HG02884 (cell line): ENCODE measurements around the gene SSTR3.

Experiments used
- ATAC-seq: cut with Tn5 transposase; IDR thresholded peaks from one replicate; pipeline ENCODE4 v1.9.1; 2021; ENCODE audit warnings: mild to moderate bottlenecking, moderate library complexity; ENCODE audit not compliant: unreplicated experiment

The SSTR3 gene

DNA sequence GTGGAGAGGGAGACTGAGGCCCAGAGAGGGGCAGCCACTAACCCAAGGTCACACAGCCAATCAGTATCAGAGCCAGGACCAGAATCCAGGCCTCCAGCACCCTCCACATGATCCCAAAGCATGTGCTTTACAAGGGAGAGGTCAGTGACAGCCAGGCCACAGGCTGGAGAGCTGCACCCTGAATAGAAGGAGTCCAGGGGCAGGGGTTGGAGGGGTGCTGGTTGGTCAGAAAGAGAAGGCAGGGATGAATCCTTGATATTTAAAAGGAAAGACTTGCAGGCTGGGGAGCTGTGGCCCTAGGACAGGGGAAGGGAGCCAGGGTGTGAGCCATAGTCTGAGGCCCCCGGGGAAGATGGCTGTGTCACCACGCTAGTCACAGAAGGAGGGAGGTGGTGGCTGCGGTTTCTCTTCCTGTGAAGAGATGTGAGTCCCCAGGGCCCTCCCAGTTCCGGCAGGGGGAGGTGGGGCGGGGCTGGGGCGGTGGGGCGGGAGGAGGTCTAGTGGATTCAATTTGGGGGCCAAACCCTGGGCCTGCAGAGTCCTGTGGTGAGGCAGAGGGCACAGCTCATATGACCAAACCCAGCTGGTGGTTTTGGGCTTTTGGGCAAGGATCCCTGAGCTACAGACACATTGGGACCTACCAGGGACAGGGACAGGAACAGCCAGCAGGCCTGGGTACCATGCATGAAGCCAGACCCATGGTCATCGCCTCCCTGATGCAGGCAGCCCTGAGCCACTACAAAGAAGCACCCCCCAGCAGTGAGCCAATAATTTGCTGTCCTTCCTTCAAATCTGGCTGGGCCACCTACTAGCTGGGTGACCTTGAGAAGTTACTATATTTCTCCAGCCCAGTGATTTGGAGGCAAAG, 17.8 kb upstream of the SSTR3 start:
- ATAC-seq = no peak

DNA sequence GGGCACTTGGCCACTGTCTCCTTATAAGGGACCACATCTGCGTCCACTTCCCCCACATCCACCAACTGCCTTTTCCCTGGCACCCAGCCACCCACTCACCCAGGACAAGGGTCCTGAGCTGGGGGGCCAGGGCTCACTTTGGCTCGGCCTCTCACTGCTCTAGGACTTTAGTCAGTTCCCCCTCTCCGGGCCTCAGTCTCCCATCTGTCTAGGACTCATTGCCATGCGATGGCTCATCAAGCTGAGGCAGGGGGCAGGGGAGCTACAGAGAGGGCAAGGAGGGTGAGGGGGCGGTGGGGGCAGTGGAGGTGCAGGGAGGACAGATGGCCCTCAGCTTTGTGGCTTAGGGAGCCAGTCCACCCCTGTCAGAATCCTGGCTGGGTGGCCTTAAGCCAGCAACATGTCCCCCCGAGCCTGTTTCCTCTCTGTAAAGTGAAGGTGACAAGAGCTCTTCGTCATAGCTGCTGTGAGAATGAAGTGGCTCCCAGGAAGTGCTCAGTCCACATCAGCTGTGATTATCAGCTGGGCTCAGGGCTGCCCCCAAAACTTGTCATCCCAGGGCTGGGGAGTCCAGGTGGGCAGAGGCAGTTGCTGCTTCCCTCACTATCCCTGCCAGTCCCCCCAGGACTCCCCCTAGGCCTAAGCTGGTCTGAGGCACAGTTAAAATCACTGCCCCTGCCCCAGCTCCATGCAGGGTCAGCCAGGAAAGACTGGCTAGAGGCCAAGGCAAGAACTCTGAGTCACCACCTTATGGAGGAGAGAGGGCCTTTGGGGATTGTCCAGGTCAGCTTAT, 16.9 kb upstream of the SSTR3 start:
- ATAC-seq = no peak

- ATAC-seq = no peak
Observed at GRCh38 chr22:37228106-37229011, 16.1 kb upstream of the SSTR3 start.

DNA sequence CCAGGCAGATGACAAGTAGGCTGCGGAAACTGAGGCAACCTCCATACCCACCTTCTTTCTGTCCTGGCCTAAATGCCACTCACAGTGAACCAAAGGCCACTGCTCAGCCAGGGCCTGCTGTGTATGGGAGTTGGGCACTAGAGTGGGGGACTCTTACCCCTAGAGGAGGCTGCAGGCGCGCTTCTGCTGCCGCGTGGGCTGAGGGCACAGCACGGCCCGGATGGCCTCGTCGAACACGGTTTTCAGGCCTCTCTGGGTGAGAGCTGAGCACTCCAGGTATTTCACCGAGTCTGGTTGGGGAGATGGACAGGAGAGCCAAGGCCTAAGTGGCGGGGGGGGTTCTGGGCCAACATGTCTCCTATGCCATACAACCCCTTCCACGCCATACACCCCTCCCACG, 14.2 kb upstream of the SSTR3 start:
- no peak for ATAC-seq

DNA sequence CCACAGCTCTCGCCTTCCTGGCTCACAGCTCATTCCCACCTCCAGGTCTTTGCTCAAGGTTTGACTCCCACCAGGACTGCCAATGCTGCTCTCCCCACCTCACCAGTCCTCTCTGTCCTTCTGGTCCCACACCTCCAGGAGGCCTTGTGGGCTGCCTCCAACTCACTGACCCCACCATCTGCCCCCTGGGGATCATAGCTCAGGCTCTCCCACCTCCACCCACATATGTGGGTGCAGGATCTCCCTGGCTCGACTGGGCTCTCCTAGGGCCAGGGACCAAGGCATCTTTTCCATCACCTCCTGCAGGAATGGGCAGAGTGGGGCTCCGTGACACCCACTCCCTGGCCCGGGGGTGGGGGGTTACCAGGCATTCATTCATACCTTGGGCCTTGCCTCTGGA, 13.8 kb upstream of the SSTR3 start:
- ATAC-seq = no peak

DNA sequence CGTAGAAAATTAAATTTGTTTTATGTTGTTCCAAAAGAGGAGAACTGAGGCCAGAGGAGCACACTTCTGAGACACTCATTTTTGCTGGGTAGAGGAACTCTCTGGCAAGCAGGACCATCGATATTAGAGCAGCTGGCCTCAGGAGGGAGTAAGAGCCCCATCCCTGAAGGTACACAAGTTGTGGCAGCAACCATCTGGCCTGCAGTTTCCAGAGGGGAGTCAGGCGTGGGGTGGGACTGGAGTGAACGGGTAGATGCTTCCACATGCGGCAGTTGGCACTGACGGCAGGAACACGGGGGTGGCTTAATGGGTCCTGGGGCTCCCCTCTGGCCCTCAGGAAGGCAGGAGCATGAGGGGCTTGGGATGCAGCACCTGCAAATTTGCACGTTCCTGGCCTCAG, 13.2 kb upstream of the SSTR3 start:
- ATAC-seq = no peak

- no peak for ATAC-seq
Observed at GRCh38 chr22:37224757-37225420, 12.6 kb upstream of the SSTR3 start.

DNA sequence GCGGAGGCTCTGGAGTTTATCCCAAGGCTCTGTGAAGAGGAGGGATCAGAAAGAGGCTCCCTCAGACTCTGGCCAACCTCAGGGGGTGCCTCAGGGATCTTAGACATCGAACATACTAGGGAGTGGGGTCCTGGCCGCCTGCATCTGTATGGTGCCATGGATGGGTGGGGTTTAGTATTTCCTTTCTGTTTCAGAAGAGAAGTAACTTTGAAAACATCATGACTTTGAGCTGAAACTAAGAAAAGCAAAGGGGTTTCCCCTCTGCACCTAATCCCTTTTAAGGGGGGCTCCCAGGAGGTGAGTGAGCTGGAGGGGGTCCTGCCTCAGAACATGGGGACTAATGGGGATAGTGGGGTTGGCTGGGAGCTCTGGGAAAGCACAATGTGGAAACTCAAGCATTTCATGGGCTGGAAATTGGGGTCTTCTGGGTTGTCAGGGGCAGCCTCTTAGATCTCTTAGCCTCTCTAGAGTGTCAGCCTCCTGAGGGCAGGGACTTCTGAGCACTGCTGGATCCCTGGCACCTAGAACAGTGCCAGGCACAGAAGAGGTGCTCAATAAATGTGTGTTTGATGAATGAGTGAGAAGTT, 11.8 kb upstream of the SSTR3 start:
- no peak for ATAC-seq

- ATAC-seq = no peak
Observed at GRCh38 chr22:37222440-37222971, 10.2 kb upstream of the SSTR3 start.

DNA sequence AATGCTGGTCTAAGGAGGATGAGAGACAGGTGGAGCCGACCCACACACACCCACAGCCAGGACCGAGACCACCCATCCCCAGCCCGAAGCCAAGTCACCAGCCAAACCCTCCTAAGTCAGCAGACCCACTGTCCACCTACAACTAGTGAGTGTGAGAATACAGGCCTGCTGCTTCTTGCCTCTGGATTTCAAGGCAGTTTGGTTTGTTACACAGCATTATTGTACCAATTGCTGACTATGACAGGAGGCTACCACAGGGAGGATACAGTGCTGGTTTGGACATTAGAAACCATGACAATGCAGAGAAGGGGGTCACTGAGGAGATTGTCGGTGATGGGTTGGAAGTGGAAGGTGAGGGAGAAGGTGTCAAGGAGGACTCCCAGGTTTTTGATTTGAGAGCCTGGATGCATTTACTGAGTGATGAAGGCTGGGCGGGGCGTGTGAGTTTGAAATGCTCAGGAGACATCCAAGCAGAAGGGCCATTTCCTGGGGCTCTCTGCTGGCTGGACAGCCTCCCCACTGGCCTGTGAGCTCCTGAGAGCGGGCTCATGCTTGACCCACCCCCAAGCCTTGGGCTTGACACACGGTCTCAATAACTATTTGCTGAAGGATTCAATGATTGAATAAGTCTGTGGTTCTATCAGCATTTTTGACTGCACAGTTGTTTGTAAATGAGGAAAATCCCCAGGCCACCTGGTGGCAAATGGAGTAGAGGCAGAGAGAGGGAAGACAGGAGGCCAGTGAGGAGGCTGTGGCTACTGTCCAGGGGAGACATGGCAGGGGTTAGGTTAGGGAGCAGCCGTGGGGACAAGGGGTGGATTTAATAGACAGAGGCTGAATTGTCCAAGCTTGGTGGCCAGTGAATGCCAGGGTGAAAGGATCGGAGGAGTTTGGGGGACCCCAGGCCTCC, 9.4 kb upstream of the SSTR3 start:
- no peak for ATAC-seq

DNA sequence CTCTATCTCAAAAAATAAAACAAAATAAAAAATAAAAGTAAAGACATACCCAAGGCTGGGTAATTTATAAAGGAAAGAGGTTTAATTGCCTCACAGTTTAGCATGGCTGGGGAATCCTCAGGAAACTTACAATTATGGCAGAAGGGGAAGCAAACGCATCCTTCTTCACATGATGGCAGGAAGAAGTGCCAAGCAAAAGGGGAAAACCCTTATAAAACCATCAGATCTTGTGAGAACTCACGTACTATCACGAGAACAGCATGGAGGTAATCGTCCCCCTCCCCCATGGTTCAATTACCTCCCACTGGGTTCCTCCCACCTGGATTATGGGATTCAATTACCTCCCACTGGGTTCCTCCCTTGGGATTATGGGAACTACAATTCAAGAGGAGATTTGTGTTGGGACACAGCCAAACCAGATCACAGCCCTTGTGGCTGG, 8.3 kb upstream of the SSTR3 start:
- no peak for ATAC-seq

DNA sequence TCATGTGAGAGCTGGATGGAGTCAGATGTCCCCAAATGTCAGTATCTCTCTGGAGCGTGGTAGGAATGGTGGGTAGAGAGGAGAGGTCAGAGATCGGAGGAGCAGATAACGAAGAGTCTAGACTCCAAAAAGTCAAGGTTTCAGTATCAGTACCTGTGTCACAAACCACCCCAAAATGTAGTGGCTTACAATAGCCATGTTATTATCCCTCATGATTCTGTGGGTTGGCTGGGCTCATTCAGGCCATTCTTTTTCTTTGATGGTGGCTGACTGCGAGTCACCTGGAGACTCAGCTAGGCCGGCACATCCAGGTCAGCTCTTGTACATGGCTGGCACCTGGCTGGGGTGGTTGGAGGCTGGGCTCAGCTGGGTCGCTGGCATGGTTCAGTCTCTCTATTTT, 7.3 kb upstream of the SSTR3 start:
- ATAC-seq = no peak

- ATAC-seq = no peak
Observed at GRCh38 chr22:37218771-37219411, 6.6 kb upstream of the SSTR3 start.

DNA sequence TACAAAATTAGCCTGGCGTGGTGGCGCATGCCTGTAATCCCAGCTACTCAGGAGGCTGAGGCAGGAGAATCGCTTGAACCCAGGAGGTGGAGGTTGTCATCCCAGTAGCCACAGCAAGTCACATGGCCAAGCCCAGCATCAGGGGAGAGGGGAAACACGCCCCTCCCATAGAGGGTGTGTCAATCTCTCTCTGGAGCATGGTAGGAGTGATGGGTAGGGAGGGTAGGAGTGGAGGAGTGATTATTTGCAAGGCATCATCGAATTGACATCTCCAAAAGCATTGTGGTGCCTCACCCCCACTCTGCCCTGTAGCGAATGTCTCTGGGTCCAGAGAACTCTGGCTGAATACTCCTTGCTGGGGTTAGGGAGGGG, 6.1 kb upstream of the SSTR3 start:
- no peak for ATAC-seq

DNA sequence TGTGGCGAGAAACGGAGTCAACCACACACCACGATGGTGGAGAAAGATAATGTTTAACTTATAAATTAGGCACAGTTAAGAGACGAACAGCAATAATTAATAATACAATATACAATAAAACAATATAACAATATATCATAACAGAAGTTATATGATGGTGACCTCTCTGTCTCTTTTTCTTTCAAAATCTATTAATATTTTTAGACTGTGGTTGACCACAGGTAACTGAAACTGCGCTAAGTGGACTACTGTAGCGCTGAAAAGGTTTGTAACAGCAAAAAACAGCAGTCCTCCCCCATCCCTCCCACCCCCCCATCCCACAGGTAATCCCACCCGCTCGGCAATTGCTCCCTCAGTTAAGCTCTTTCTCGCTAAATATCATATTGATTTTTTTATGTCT, 3.6 kb upstream of the SSTR3 start:
- no peak for ATAC-seq

GRCh38 chr22:37214731-37215030, 2.4 kb upstream of the SSTR3 start:
- ATAC-seq = no peak

DNA sequence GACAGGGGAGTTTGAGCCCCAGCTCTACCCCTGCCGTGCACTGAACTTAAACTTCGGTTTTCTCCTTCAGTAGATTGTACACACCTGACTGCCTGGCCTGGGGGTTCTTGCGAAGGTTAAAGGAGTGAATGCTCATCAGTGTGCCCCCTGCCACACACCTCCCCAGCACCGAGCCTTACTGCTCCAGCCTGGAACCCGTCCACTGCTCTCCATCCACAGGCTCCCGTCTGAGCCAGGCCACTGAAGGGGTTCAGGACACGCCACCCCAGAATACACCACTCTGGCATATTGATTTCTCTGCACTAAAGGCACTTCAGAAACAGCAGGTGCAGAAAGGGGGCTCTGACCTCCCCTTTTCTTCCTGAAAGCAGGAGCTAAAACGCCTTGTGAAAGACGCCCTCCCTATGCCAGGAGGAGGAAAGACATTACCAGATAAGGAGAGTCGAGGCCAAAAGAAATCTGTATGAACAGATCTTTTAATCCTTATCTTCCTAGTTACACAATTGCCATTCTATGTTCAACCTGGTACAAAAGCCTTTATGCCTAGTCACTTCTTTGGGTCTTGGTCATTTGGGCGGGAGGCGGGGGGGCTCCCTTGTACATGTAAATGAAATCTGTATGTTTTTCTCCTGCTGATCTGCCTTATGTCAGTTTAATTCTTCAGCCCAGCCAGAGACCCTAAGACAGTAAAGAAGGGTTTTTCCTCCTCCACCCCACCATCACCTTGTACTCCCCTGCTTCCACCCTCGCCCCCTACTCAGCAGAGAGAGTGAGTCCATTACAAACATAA, 1.9 kb upstream of the SSTR3 start:
- ATAC-seq = no peak
